ENCODE data around the gene CD93.

Gene CD93, protein sequence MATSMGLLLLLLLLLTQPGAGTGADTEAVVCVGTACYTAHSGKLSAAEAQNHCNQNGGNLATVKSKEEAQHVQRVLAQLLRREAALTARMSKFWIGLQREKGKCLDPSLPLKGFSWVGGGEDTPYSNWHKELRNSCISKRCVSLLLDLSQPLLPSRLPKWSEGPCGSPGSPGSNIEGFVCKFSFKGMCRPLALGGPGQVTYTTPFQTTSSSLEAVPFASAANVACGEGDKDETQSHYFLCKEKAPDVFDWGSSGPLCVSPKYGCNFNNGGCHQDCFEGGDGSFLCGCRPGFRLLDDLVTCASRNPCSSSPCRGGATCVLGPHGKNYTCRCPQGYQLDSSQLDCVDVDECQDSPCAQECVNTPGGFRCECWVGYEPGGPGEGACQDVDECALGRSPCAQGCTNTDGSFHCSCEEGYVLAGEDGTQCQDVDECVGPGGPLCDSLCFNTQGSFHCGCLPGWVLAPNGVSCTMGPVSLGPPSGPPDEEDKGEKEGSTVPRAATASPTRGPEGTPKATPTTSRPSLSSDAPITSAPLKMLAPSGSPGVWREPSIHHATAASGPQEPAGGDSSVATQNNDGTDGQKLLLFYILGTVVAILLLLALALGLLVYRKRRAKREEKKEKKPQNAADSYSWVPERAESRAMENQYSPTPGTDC

DNA sequence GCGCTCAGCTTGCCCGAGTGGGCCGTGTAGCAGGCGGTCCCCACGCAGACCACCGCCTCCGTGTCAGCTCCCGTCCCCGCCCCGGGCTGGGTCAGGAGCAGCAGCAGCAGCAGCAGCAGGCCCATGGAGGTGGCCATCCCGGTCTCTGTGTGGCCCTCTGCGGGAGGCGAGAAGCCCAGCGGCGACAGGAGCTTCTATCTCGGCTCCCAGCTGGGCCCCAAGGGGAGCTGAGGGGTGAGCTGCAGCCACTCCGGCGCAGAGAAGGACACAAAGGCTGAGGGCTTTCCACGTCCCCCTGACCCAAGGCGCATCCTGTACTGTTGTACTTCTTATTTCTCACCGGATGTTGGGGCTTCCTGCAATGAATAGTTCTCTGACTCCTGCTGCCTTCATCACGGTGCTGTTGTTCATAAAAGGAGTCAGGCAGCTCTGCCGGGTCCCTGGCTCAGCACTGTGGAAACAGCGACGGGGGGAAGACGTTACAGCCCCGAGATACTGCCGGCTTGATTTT lies at the start of gene CD93:
TSS of gene CD93 (minus strand) at position 269 of the 511 bp plus-strand sequence. CDS start at position 137, 132 bp downstream.
- peak; percentile 28 for DNase-seq

DNA sequence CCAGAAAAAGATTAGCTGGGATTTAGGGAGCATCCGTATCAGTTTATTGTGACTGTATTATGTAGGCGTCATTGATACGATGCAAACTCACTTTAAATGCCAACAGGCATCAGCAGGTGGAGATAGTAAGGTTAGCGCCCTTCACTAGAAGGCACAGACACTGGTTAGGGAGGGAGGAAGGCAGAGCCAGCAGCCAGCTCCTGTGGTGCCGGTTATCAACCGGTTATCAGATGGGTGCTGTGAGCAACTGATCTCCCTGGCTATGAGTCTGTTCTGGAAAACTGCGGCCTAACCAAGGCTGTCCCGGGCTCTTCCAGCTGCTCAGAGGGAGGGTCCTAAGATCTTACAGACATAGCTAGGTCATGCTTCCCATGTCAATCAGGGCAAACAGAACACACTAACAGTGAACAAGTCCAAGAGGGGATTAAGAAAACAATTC lies 47.5 kb upstream of the CD93 start:
- no peak for DNase-seq

DNA sequence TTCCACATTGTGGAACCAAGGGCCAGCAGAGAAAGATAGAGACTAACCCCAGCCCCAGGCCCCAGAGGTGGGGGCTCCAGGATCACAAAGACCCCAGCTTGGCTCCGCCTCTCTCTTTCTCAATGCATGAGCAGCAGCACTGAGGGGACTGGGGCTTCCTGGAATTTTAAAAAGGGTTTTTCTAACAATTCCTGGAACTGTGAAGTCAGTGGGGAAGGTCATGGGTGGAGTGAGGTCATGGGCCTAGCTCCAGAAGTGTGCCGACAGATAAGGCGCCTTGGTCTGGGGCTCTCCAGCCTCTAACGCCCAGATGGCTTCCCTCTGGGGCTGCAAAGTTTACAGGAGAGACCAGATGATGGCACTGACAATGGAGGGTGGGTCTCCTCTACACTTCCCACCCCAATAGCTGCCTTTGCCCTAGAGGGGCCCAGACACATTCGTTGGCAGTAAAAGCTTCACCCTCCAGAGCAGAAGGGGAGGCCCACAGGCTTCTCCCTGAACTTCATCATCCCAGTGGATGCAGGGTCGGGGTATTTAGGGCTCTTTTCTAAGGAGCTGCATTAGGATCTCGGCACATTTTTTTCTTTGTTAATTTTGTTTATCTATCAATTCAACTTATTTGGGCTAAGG lies 46.9 kb upstream of the CD93 start:
- DNase-seq, result no peak

DNA sequence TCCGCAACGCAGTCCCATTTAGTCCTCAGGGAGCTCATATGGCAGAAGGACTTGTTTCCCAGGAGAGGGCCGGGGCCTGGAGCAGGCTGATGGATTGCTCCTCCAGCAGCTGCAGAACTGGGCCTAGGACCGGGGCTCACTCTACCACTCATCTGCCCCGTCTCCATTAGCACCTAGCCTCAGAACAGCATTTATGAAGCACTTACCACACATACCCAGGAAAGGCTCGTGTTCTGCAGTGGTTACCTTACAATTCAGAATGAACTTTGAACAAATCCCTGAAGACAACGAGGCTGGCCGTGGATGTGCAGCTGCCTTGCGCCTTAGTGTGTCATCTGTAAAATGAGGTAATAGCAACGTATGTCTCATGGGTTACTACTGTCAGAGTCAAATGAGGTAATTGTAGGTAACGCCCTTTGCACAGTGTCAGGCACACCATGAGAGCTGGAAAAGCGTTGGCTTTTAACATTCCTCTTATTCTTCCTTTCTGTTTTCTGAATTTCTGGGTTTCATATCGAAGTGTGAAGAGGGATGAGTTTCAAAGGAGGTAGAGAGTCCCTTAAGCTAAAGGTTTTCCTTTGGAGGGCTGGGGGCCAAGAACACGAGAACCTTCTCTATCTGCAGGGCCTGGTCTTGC lies 46.3 kb upstream of the CD93 start:
- DNase-seq, result no peak

DNA sequence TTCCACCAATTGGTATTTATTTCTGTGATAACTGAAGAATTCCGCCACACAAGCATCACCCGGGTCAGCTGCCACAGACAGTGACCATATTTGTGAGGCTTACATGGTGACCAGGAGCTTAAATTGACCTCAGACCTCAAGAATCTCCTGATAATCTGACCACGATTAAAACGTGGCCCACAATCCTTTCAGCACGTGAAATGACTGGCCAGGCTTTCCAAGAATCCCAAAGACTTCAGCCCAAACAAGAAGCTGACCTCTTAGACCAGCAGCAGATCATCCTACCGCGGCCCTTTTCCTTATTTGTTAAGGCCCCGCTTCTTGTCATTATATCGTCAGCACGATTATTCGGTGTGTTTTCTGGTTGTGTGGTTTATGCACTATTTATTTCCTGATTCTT lies 45.6 kb upstream of the CD93 start:
- no peak for DNase-seq

DNA sequence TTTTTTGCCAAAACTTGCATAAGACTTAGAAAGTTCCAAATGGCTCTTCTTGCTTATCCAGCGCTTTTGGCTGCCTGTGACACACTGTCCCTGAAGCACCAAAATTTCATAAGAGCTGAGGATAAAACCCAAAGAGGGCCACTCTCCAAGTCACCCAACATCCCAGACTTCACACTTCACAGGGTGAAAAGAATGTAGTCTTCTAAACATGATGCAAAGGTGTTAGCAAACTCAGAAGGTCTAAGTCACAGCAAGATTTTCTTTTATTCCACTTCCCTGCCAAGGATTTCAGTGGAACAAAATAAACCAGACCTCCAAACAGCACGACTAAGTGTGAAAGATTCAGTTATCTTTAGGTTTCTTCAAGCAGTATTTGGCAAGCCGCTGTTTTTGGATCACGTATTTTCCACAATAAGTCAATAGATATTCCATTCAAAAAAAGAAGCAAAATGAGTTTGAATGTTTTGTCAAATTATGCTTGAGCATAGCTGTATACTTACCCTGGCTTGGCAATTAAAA lies 44.6 kb upstream of the CD93 start:
- no peak for DNase-seq

DNA sequence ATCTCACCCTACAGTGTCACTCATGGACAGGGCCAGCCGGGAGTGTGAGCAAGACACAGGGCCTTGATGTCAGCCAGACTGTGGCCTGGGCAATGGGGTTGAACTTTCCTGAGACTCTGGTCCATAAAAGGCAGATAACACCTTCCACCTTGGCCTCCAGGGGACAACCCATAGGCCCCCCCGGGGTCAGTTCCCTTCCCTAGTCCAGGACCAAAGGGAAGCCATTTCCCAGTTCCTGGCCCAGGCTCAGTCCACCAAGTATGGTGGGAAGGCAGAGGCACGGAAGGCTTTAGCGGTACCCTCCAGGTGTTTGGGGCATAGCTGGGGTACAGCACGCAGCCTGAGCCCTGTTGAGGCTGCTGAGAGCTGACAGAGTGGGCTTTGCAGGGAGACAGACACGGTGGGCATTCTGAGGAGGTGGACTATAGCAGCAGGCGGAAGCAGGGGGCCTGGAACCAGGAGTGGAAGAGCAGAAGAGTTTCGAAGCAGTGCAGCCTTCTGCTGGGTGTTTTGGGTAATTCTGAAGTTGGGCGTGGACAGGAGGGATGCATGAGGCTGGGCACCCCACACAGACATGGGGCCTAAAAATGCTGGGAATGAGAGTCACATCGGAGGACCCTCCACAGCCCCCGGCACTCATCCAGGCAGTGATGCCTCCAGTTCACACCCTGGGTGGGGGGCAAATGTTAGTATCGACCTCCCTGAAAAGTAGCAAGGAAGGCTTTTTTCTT lies 43.9 kb upstream of the CD93 start:
- no peak for DNase-seq

DNA sequence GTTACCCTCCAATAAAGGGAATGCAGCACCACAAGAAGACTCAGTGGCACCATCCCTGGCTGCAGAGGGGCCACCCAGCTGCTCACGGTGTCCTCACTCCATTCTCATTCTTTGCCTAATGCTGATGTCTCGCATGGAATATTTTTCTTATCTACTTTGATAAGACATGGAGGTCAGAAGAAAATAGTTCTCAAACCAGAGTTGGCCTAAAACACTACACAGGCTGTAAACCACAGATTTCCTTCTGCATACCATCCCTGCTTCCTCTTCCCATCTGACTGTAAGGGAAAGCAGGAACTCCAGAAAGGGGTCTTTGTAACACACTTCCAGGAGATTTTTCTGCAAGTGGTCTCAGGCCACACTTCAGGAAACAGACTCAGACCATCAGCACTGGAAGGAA lies 43.1 kb upstream of the CD93 start:
- DNase-seq, result no peak

DNA sequence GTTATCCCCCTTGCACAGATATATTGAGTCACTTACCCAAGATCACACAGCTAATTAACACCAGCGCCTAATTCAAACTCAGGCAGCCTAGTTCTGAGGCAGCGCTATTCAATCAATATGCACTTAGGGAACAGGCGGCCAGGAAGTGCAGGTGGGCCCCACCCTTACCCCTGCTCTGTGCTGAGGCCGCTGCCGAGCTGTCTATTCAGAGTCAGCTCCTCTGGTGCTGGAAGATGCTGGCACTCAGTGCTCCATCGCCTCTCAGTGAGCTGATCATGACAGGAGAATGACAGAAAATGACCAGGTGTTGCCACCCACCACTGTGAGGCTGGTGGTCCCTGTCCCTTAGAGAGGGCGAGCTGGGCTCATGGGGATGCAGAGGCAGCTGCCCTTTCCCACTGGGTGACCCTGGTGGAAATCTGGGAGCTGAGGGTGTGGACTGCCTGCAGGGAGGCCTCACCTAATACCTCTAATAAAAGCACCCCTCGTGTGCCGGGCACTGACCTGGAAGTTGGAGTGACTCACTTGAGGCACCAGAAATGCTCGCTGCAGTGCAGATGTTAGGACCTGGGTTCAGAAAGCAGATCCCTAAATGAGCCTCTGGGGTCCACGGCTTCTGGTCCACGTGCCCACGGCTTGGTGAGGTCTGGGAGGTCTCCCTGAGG lies 42.5 kb upstream of the CD93 start:
- no peak for DNase-seq

DNA sequence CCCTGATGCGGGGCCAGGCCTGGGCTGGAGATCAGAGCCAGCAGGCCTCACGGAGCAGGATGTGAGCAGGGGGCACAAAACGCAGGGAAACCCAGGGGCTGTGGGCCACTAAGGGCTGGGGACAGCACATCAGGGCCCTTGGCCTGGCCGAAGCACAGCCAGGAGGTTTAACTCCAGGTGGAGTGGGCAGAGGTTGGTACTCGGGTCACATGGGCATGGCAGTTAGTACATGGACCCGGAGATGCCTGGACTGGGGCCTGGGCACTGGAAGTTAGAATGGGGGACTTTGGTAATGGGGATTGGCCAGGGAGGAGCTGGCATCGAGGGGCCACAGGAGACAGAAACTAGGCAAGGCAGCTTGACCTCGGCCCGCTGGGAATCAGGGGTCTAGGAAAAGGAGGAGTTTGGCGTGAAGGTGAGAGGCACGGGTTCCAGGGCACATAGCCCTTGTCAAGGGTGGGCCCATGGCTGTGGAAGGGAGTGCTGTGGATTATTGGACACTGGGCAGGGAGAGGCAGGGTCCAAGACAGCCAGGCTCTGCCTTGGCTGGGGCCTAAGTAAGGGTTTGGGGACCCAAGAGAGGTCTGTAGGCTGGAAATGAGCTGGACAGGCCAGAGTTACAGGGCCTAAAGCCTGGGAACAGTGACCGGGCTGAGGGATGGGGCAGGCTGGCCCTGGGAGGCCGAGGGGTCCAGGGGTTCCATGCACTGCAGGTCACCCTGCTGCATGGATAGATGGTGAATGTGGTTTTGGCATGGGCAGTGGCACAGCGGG lies 41.6 kb upstream of the CD93 start:
- DNase-seq, result no peak

DNA sequence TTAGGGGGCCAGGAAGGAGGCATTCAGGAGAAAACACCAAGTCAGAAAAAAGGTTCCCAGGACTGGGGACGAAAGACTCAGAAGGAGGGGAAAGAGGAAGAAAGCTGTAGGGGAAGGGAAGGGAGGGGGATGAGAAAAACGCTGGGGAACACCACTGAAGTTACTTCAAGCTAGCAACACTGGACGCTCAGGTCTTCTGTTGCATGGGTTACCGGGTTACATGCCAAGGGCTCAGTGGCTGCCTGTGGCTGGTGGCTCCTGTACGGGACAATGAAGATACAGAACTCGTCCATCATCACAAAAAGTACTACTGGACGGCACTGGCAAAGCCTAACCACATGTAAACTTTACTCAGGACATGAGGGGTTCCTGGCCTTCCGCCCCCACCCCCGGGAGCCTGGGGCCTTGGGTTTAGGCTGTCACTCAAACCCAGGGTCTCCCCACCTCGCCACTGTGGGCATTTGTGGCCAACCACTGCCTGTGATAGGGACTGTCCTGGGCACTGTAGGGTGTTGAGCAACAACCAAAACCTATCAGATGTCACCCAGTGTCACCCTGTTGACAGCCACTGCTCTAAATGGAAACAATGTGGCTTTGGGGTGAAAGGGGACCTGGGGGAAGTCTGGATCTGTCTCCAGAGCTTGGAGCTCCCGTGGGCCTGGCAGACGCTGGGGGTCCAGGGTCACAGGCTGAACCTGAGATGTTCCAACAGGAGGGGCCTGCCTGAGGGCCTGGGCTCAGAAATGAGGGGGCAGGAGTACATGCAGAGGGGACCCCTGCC lies 40.3 kb upstream of the CD93 start:
- no peak for DNase-seq

DNA sequence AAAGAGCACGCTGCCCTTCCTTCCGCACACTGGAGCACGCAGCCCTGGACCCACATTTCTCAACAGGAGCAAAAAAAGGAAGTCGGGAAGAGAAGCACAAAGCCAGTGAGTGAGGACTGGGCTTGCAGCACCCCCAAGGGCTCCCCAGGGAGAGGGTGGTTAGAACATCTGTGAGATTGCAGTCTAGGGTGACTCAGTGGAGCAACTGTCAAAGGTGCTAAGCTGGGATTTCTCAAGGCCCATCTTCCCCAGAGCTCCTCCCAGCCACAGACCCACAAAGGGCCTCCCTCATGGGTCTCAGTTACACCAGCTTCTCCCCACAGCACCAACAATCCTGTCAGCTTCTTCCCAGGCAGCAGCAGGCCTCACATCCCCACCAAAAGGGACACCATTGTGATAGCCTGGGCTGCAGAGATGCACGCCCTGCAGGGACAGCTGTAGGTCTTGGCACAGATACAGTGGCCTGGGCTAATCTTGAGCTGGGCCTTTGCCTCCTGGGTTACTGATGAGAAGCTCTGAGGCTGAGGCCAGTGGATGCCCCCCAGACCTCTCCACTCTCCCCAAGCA lies 39.6 kb upstream of the CD93 start:
- DNase-seq, result no peak

DNA sequence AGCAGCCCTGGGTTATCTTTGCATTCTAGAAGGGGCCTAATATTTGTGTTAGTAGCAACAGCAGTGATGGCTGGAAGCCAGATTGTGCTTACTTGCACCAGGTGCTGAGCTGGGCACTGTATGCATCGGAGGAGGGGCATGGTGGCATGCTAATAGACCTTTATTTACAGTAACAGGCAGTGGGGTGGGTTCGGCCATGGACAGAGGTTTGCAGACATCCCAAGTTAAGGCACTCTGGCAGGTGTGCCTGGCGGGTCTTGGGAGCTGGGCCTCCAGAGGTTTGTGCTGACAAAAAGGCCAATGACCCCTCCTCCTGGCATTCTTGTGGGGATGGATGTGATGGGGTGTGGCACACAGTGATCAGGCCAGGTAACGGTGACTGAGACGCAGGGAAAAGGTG lies 39.0 kb upstream of the CD93 start:
- DNase-seq, result no peak

DNA sequence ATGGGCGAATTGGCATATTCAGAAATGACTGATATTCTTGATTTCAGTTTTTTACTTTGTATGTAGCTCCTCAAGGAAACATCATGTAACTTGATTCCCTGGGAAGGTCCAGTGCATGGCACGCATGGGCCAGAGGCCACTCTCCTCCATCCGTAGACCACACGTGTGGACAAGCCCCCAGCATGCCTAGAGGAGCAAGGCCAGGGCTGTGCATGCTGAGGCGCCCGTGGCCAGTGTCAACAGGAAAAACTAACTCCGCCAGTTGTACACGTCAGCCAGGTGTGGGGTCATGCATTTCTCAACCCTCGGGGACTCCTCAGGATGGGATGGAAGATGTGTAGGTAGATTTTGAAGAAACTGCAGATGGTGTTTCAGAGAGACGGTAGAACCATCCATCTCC lies 37.8 kb upstream of the CD93 start:
- DNase-seq, result no peak

DNA sequence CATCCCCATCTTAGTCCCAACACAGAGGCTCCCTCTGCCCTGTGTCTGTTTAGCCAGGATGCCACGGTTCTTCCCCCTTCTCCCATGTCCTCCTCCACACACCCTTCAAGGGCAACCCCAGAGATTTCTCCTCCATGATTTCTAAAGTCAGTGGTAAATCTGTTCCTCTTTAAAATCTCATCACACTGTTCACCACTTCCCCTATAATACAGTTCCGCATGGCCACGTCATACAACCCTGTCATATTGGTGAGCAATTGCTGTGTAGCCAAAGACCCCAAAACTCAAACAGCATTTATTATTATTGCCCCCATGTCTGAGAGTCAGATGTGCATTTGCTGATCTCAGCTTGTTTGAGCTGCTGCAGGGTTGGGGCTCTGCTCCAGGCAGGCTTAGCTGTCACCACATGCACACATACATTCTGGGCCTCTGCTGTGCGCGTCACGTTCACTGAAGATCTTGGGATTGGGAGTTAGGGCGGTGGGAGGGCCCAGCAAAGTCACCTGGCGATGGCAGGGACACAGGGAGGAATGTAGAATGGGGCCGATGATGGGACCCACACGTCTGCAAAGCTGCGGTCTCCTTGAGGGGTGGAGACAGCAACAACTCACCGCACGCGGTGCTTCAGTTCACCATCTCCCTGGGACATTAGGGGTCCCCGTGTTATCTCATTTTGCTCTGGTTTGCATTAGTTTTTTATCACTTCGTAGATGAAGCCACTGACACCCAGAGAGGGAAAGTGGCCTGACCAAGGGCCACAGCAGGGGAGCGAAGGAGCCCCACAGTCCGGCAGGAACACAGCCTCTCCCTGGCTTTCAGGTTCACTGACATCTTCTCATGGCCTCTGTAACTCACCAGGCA lies 36.9 kb upstream of the CD93 start:
- DNase-seq, result no peak

DNA sequence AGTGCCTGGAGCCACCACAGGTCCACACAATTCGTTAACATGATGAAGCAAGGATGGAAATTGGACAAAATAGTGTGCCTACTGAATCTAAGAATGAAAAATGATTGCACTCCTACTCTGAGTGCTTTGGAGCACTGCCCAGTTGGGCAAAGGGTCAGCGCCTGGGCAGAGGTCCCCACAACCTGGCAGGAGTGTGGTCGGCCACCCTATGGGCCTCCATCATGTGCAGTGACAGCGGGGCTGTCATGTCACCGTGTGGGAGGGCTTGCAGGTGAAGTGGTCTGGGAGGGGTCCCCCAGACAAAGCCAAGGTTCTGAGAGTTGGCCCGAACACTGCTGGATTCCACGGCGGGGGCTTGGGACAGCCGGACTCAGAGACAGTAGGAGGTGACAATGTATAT lies 36.2 kb upstream of the CD93 start:
- DNase-seq, result no peak

DNA sequence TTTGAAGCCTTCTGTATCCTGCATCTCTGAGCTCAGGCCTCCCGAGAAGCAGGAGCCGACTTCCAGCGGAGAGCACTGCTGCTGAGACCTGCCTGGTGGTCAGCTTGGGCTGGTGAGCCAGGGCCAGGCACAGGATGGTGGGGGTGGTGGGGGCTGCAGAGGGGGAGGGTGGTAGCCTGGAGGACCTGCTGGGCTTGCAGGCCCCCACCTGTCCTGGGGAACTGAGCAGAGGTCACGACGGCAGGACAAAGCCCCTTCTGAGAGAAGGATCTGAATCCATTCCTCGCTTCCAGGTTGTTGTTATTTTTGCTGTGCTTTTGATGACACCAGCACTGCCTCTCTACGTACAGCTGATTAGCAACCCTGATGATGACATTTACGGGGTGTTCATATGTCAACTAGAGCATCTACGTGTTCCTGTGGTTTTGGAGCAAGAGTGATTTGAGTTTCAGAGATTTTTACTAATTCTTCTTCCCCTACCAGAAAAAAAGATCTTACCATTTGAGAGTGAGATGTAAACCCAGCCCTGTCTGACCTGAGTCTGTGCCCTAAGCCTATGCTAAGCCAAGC lies 35.7 kb upstream of the CD93 start:
- DNase-seq, result no peak

Measured in CD4-positive, alpha-beta T cell treated with Interleukin-17A for 1 hour (primary cell).